Spleen (tissue), 11 donors: ENCODE measurements around the gene CTTN. TPM values are rescaled to one million over a fixed set of nuclear protein-coding genes. Genes with fewer than 3 reads are reported as not detected.

ENCODE experiments used
- DNase-seq: peaks from one replicate; pipeline ENCODE4 v3.0.0-alpha.2; 2020
- H3K27ac ChIP-seq, 8 donors: fragments of 200-600 bp; sonication (generic) in 7 of 8; 1 replicate in 4 of 8; 2 replicates in 4 of 8; pipeline versions ENCODE4 v1.5.0 to v1.8.0; 2016 to 2021; ENCODE audit warnings: inconsistent platforms in 4 of 8, mild to moderate bottlenecking in 4 of 8, moderate library complexity in 1 of 8
- H3K27me3 ChIP-seq, 7 donors: fragments of 200-600 bp; sonication (generic) in 6 of 7; replicated peaks in 1 of 7; 1 replicate in 4 of 7; 2 replicates in 3 of 7; pipeline versions ENCODE4 v1.5.0 to v1.8.0; 2016 to 2021; ENCODE audit warnings: inconsistent platforms in 3 of 7, mild to moderate bottlenecking in 1 of 7
- H3K36me3 ChIP-seq, 6 donors: fragments of 200-600 bp; sonication (generic) in 5 of 6; 1 replicate in 4 of 6; 2 replicates in 2 of 6; pipeline versions ENCODE4 v1.5.0 to v1.8.0; 2016 to 2021; ENCODE audit warnings: inconsistent platforms in 2 of 6
- H3K4me1 ChIP-seq, 6 donors: fragments of 200-600 bp; sonication (generic) in 5 of 6; 1 replicate in 3 of 6; 2 replicates in 3 of 6; pipeline versions ENCODE4 v1.5.0 to v1.8.0; 2016 to 2021; ENCODE audit warnings: inconsistent platforms in 3 of 6
- H3K4me3 ChIP-seq, 8 donors: fragments of 200-600 bp; sonication (generic) in 7 of 8; 1 replicate in 4 of 8; 2 replicates in 4 of 8; pipeline versions ENCODE4 v1.5.0 to v1.8.0; 2016 to 2021; ENCODE audit warnings: inconsistent platforms in 4 of 8, mild to moderate bottlenecking in 4 of 8, moderate library complexity in 2 of 8
- H3K9me3 ChIP-seq, 8 donors: fragments of 200-600 bp; sonication (generic) in 7 of 8; 1 replicate in 4 of 8; 2 replicates in 4 of 8; pipeline versions ENCODE4 v1.5.0 to v1.8.0; 2016 to 2021; ENCODE audit warnings: inconsistent platforms in 4 of 8
- POLR2A ChIP-seq, 3 donors: fragments of 450-650 bp; IDR thresholded peaks; one replicate each; pipeline ENCODE4 v1.5.1; 2017; ENCODE audit warnings: antibody characterized with exemption in 3 of 3, mild to moderate bottlenecking in 1 of 3
- POLR2AphosphoS5 ChIP-seq, 3 donors: sonication (generic); formaldehyde crosslinking; IDR thresholded peaks; one replicate each; pipeline ENCODE4 v1.5.1; 2017; ENCODE audit warnings: antibody characterized with exemption in 3 of 3
- WGBS, 5 donors: extraction: QIAGEN DNeasy Blood & Tissue Kit in 3 of 5; methylation state at CpG; one replicate each; pipeline versions ENCODE4 v1.1.5 to v1.1.7; 2013 to 2018; 5-methylcytosine and 5-hydroxymethylcytosine counted together
- intact Hi-C: fragments of 100-400 bp; cut with DNase I; formaldehyde crosslinking; loops from one replicate; pipeline ENCODE4 v1.15.0; 2023; ENCODE audit warnings: low total_unique reads
- polyA plus RNA-seq, 3 donors: library from polyadenylated mRNA; stranded (reverse); fragments of 200-250 nt; gene quantifications; one replicate each; pipeline ENCODE4 v1.2.1, GENCODE V29; 2013
- total RNA-seq, 7 donors: library from RNA; depleted of rRNA in 3 of 7; stranded (reverse); fragments of >200 nt in 3 of 7; fragmentation: NEBNext Ultra II Directional in 4 of 7; extraction: Animal tissue kit (Norgen Biotek cat#: 25700) in 4 of 7; gene quantifications; one replicate each; pipeline versions ENCODE4 v1.1.0 to v1.2.1, GENCODE V29; 2016 to 2021
- TF ChIP-seq, protein P1 (sequence below), 11 experiments: fragments of 200-600 bp in 7 of 11; fragments of 450-650 bp in 4 of 11; sonication (generic) in 4 of 11; IDR thresholded peaks in 8 of 11; conservative IDR thresholded peaks in 3 of 11; 1 replicate in 7 of 11; 2 replicates in 4 of 11; pipeline versions ENCODE4 v1.4.0 to v1.8.0; 2016 to 2021; ENCODE audit warnings: antibody characterized with exemption in 11 of 11, inconsistent platforms in 4 of 11, mild to moderate bottlenecking in 1 of 11
- donor health status: healthy with polysubstance abuse.
- donor health status: DM: no; HTN: no; CAD: no; lungs with moderate emphysema.
- donor health status: DM: no; HTN: no; CAD: no.
- donor health status: Bipolar disorder and iron deficiency.
- donor health status: healthy.
- donor health status: DM: no; HTN: no; CAD: no.
- donor health status: DM: yes; HTN: yes; CAD: no.

CTTN gene
- total and polyA plus RNA-seq, 10 donors = 18.4 to 149 (median 98.4) TPM

DNA sequence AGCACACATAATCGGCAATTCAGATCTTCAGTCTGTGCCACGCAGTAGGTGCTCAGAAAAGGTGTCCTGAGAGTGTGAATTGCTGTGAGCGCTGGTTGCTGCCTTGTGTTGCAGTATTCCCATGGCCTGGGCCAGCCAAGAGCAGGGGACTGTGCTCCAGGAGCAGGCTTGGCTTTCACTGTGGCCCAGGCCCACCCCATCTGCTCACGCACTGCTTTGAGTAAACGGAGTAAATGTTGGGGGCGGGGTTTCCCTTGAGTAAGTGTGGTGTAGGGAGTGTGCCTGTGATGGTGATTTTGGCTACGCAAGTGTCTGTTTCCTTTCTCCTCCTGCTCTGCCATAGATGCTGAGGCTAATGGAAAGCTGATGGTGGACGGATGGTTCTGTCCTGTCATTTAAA is 2.3 kb downstream of the CTTN start:
- intact Hi-C loops = no loop called here
- TF ChIP-seq, protein P1, sequence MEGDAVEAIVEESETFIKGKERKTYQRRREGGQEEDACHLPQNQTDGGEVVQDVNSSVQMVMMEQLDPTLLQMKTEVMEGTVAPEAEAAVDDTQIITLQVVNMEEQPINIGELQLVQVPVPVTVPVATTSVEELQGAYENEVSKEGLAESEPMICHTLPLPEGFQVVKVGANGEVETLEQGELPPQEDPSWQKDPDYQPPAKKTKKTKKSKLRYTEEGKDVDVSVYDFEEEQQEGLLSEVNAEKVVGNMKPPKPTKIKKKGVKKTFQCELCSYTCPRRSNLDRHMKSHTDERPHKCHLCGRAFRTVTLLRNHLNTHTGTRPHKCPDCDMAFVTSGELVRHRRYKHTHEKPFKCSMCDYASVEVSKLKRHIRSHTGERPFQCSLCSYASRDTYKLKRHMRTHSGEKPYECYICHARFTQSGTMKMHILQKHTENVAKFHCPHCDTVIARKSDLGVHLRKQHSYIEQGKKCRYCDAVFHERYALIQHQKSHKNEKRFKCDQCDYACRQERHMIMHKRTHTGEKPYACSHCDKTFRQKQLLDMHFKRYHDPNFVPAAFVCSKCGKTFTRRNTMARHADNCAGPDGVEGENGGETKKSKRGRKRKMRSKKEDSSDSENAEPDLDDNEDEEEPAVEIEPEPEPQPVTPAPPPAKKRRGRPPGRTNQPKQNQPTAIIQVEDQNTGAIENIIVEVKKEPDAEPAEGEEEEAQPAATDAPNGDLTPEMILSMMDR (IDR thresholded peaks at IDR 0.05 in 8 of 11, conservative IDR thresholded peaks at IDR 0.05 in 3 of 11) = no peak
- TF ChIP-seq POLR2A (IDR thresholded peaks at IDR 0.05) (no peak), POLR2AphosphoS5 (IDR thresholded peaks at IDR 0.05) (no peak)
- H3K27me3 ChIP-seq = peaks cover 0 to 82% (median 12%) of the 10 kb centered on the region in 7 donors

DNA sequence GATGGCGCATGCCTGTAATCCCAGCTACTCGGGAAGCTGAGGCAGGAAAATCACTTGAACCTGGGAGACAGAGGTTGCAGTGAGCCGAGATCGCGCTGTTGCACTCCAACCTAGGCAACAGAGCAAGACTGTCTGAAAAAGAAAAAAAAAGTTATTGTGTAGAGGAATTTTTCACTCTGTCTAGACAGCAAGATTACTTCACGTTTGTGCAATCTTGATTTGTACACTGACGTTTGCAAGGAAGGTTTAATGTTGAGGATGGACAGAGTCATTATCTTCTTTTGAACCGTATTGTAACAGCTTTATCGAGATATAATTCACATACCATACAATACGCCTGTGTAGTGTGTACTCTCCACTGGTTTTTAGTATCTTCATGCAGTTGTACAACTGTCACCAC is 3.7 kb downstream of the CTTN start:
- DNase-seq = no peak
- WGBS, 5 donors = 69 to 76% (median 72%) methylated on average over 10 of the region's 10 CpGs
- Histone ChIP-seq H3K27me3 (peaks cover 0 to 75% (median 1%) of the 10 kb centered on the region in 7 donors), H3K4me3 (no peak overlapping the region), H3K9me3 (no peaks in the 10 kb centered on the region), H3K4me1 (peaks cover 11 to 76% (median 48%) of the 10 kb centered on the region in 6 donors), H3K36me3 (peaks cover 0 to 14% (median under 1%) of the 10 kb centered on the region in 6 donors), H3K27ac (no peak overlapping the region)
- TF ChIP-seq, protein P1 (IDR thresholded peaks at IDR 0.05 in 8 of 11, conservative IDR thresholded peaks at IDR 0.05 in 3 of 11) = no peak
- TF ChIP-seq POLR2A (IDR thresholded peaks at IDR 0.05) (no peak), POLR2AphosphoS5 (IDR thresholded peaks at IDR 0.05) (no peak)
- intact Hi-C loops = no loop called here

More for the DNA sequence above, 2.3 kb downstream of the CTTN start:
- no peak for DNase-seq
- H3K9me3 ChIP-seq = no peaks in the 10 kb centered on the region
- no peak overlapping the region for H3K27ac ChIP-seq
- 74 to 88% (median 82%) methylated on average over 7 to 8 of the region's 8 CpGs for WGBS, 5 donors
- H3K4me3 ChIP-seq = no peak overlapping the region
- peaks cover 0 to 3% (median 0%) of the 10 kb centered on the region in 6 donors for H3K36me3 ChIP-seq
- peaks cover 12 to 79% (median 51%) of the 10 kb centered on the region in 6 donors for H3K4me1 ChIP-seq

DNA sequence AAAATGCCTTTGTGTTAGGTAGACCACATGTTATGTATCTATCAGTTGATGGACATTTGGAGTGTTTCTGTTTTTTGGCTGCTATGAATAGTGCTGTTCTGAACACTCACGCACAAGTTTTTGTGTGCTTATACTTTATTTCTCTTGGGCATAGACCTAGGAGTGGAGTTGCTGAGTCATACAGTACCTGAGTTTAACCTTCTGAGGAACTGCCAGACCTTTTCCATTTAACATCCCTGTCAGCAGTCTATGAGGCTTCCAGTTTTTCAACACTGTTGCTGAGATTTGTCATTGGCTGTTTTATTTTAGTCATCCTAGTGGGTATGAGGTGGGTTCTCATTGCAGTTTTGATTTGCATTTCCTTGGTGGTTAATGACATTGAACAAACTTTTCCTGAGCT is 4.4 kb downstream of the CTTN start:
- H3K4me1 ChIP-seq = peaks cover 5 to 69% (median 41%) of the 10 kb centered on the region in 6 donors
- H3K27ac ChIP-seq = no peak overlapping the region
- intact Hi-C loops = no loop called here
- 0 to 72% (median 55%) methylated on average over 1 of the region's 1 CpG for WGBS, 5 donors
- no peak for DNase-seq
- no peaks in the 10 kb centered on the region for H3K9me3 ChIP-seq
- peaks cover 0 to 21% (median 4%) of the 10 kb centered on the region in 6 donors for H3K36me3 ChIP-seq
- TF ChIP-seq POLR2AphosphoS5 (IDR thresholded peaks at IDR 0.05) (no peak), POLR2A (IDR thresholded peaks at IDR 0.05) (no peak)
- TF ChIP-seq, protein P1 (IDR thresholded peaks at IDR 0.05 in 8 of 11, conservative IDR thresholded peaks at IDR 0.05 in 3 of 11) = no peak
- peaks cover 0 to 75% (median 0%) of the 10 kb centered on the region in 7 donors for H3K27me3 ChIP-seq
- no peak overlapping the region for H3K4me3 ChIP-seq

DNA sequence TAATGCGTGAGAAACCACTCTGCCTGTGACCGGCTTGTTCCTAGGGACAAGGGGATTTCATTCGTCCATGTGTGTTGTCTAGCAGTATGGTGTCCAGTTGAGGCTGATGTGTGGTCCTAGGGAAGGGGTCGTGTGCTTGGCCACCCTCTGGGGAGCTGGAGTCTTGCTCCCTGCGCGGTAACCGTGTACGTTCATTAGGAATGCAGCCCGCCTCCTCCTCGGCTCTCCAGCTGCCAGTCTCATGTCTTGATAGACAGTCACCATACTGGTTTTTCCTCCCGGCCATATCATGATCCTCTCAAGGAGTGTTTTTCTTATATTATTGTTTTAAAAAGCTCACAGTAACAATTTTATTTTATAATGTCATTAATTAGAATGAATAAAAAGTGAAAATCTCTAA is 5.9 kb downstream of the CTTN start:
- no peak for DNase-seq
- intact Hi-C loops = no loop called here
- Histone ChIP-seq H3K27me3 (peaks cover 0 to 74% (median 0%) of the 10 kb centered on the region in 7 donors), H3K4me3 (no peak overlapping the region), H3K36me3 (peaks cover 0 to 37% (median 17%) of the 10 kb centered on the region in 6 donors), H3K9me3 (no peaks in the 10 kb centered on the region), H3K27ac (no peak overlapping the region), H3K4me1 (peaks cover 0 to 53% (median 31%) of the 10 kb centered on the region in 6 donors)
- TF ChIP-seq, protein P1 (IDR thresholded peaks at IDR 0.05 in 8 of 11, conservative IDR thresholded peaks at IDR 0.05 in 3 of 11) = no peak
- TF ChIP-seq POLR2AphosphoS5 (IDR thresholded peaks at IDR 0.05) = no peak
- TF ChIP-seq POLR2A (IDR thresholded peaks at IDR 0.05) = no peak
- 94 to 95% (median 94%) methylated on average over 11 of the region's 11 CpGs for WGBS, 5 donors
